Neural cell (in vitro differentiated cells): ENCODE results near the gene HDAC1.

Source experiments
- EZH2 ChIP-seq: fragments of 200-600, 300-800 bp; shearing (Covaris generic), sonication (generic); IDR thresholded peaks from 2 replicates; pipeline ENCODE4 v1.6.1; 2014; ENCODE audit warnings: antibody characterized with exemption, low read length, borderline replicate concordance, mild to moderate bottlenecking; ENCODE audit not compliant: insufficient read depth, poor library complexity, severe bottlenecking
- TF ChIP-seq, protein P1 (sequence below): fragments of 450-650 bp; IDR thresholded peaks from 2 replicates; pipeline ENCODE4 v1.5.1; 2014; ENCODE audit warnings: antibody characterized with exemption, mild to moderate bottlenecking, moderate library complexity; ENCODE audit not compliant: poor library complexity, severe bottlenecking

DNA sequence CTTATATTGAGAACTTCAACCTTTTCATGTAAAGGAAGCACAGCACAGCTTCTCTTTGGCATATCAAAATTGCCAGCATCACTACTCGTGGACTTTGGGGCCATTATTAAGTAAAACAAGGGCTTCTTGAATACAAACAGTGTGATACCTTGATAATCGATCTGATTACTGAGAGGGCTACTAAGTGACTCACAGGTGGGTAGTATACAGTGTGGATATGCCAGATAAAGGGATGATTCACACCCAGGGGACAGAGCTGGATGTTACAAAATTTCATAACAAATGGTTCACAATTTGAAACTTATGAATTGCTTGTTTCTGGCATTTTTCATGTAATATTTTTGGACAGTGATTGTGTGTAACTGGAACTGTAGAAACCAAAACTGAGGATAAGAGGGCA lies 15.4 kb downstream of the HDAC1 start:
- TF ChIP-seq, protein P1, sequence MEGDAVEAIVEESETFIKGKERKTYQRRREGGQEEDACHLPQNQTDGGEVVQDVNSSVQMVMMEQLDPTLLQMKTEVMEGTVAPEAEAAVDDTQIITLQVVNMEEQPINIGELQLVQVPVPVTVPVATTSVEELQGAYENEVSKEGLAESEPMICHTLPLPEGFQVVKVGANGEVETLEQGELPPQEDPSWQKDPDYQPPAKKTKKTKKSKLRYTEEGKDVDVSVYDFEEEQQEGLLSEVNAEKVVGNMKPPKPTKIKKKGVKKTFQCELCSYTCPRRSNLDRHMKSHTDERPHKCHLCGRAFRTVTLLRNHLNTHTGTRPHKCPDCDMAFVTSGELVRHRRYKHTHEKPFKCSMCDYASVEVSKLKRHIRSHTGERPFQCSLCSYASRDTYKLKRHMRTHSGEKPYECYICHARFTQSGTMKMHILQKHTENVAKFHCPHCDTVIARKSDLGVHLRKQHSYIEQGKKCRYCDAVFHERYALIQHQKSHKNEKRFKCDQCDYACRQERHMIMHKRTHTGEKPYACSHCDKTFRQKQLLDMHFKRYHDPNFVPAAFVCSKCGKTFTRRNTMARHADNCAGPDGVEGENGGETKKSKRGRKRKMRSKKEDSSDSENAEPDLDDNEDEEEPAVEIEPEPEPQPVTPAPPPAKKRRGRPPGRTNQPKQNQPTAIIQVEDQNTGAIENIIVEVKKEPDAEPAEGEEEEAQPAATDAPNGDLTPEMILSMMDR: no peak
- TF ChIP-seq EZH2: no peak
